ENCODE measurements around the gene SRRM4.

The SRRM4 gene

DNA sequence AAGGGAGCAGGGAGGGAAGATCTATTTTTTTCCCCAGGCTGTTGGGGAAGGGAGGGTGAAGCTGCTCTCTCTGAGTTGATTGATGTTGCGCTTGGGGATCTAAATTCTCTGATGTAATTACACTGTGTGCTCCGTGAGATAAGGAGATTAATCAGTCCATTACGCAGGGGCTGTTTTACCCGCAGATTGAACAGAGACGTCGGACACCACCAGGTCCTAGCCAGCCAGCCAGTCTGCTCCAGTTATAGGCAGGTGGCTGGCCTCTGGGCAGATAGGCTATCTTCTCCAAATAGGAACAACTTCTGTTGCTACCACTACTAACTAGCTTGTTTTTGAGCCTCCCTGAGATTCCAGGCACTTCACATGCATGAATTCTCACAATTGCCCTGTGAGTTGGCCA lies 91.1 kb downstream of the SRRM4 start:
- POLR2A ChIA-PET (ENCODE audit: low non-redundant PET): no interaction called here
- H3K27ac ChIP-seq: no peak overlapping the region
- CTCF ChIA-PET: interaction anchor here (0.7 kb wide), 1 partner anchor 18 kb away, joined by 3 read pairs; no protein-coding TSS in a partner anchor
- TF ChIP-seq, protein P1, sequence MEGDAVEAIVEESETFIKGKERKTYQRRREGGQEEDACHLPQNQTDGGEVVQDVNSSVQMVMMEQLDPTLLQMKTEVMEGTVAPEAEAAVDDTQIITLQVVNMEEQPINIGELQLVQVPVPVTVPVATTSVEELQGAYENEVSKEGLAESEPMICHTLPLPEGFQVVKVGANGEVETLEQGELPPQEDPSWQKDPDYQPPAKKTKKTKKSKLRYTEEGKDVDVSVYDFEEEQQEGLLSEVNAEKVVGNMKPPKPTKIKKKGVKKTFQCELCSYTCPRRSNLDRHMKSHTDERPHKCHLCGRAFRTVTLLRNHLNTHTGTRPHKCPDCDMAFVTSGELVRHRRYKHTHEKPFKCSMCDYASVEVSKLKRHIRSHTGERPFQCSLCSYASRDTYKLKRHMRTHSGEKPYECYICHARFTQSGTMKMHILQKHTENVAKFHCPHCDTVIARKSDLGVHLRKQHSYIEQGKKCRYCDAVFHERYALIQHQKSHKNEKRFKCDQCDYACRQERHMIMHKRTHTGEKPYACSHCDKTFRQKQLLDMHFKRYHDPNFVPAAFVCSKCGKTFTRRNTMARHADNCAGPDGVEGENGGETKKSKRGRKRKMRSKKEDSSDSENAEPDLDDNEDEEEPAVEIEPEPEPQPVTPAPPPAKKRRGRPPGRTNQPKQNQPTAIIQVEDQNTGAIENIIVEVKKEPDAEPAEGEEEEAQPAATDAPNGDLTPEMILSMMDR (conservative IDR thresholded peaks at IDR 0.05; ENCODE audit: low read depth): no peak
- DNase-seq (ENCODE audit: low spot score): no peak

DNA sequence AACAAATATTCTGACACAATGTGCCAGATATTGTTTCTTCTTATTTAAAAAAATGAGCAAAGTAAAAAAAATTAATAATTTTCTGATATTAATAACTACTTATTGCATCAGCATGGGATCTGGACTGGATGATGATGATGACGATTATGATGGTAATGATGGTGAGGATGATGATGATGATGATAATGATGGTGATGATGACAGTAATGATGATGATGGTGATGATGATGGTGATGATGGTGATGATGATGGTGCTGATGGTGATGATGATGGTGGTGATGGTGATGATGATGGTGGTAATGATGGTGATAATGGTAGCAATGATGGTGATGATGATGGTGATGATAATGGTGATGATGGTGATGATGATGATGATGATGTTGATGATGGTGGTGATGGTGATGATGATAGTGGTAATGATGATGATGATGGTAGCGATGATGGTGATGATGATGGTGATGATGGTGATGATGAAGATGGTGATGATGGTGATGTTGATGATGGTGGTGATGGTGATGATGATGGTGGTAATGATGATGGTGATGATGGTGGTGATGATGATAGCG lies 94.0 kb downstream of the SRRM4 start:
- TF ChIP-seq, protein P1 (conservative IDR thresholded peaks at IDR 0.05; ENCODE audit: low read depth): no peak
- POLR2A ChIA-PET (ENCODE audit: low non-redundant PET): no interaction called here
- CTCF ChIA-PET: no interaction called here
- DNase-seq (ENCODE audit: low spot score): no peak
- H3K27ac ChIP-seq: no peak overlapping the region

DNA sequence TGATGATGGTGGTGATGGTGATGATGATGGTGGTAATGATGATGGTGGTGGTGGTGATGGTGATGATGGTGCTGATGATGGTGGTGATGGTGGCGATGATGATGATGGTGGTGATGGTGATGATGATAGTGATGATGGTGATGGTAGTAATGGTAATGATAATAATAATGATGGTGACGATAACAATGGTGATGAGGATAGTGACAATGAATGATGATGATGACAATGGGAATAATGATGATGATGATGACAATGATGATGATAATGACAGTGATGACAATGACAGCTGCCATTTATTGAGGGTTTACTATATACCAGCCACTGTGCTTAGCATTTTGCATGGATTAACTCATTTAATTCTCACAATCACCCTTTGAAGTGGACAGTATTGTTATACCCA lies 94.6 kb downstream of the SRRM4 start:
- no peak overlapping the region for H3K27ac ChIP-seq
- TF ChIP-seq, protein P1 (conservative IDR thresholded peaks at IDR 0.05; ENCODE audit: low read depth): no peak
- CTCF ChIA-PET: no interaction called here
- POLR2A ChIA-PET (ENCODE audit: low non-redundant PET): no interaction called here
- no peak for DNase-seq (ENCODE audit: low spot score)

GRCh38 chr12:119079530-119079929 lies 98.2 kb downstream of the SRRM4 start:
- POLR2A ChIA-PET (ENCODE audit: low non-redundant PET): no interaction called here
- DNase-seq (ENCODE audit: low spot score): no peak
- CTCF ChIA-PET: no interaction called here
- H3K27ac ChIP-seq: no peak overlapping the region
- TF ChIP-seq, protein P1 (conservative IDR thresholded peaks at IDR 0.05; ENCODE audit: low read depth): no peak

- H3K27ac ChIP-seq: no peak overlapping the region
- CTCF ChIA-PET: no interaction called here
- POLR2A ChIA-PET (ENCODE audit: low non-redundant PET): no interaction called here
- DNase-seq (ENCODE audit: low spot score): no peak
- TF ChIP-seq, protein P1 (conservative IDR thresholded peaks at IDR 0.05; ENCODE audit: low read depth): no peak
These were observed 100.7 kb downstream of the SRRM4 start for GRCh38 chr12:119082016-119082415.

DNA sequence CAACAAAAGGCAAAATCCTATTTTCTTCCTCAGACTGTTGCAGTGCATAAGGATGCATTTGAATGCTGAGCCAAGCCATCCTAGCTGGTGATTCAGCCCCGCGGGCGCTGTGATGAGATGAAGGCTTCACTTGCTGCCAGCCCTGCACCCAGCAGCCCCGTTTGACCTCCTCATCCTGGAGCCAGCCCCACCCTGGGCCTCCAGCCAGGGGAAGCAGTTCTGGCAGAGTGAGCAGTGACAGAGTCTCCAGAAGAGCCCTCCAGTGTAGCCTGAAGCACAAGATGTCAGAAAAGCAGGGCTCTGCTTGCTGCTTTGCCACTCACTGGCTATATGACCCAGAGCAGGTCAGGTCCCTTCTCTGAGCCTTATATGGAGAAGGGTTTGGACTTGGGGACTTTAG lies 101.2 kb downstream of the SRRM4 start:
- ChIA-PET POLR2A (ENCODE audit: low non-redundant PET) (no interaction called here), CTCF (interaction anchor here (1.0 kb wide), 1 partner anchor 119 kb away, joined by 4 read pairs; no protein-coding TSS in a partner anchor)
- H3K27ac ChIP-seq: no peak overlapping the region
- DNase-seq (ENCODE audit: low spot score): no peak
- TF ChIP-seq, protein P1 (conservative IDR thresholded peaks at IDR 0.05; ENCODE audit: low read depth): no peak
